ENCODE data around the gene SLC49A3.

DNA sequence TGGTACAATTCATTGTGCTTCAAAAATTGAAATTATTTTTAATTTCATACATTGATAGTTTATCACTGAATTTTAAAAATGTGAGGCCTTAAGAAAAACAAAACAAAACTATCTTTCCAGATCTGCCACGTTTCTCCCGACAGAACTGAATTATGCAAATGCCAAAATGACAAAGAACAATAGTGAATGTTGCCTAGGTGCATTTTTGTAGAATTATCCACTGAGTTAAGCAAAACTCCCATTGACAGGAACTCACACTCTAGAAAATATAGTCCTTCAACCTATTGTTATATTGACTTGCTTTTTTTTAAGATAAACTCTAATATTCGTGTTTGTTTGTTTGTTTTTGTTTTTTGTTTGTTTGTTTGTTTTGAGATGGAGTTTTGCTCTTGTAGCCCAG lies 23.1 kb upstream of the SLC49A3 start:
- TF ChIP-seq, protein P1, sequence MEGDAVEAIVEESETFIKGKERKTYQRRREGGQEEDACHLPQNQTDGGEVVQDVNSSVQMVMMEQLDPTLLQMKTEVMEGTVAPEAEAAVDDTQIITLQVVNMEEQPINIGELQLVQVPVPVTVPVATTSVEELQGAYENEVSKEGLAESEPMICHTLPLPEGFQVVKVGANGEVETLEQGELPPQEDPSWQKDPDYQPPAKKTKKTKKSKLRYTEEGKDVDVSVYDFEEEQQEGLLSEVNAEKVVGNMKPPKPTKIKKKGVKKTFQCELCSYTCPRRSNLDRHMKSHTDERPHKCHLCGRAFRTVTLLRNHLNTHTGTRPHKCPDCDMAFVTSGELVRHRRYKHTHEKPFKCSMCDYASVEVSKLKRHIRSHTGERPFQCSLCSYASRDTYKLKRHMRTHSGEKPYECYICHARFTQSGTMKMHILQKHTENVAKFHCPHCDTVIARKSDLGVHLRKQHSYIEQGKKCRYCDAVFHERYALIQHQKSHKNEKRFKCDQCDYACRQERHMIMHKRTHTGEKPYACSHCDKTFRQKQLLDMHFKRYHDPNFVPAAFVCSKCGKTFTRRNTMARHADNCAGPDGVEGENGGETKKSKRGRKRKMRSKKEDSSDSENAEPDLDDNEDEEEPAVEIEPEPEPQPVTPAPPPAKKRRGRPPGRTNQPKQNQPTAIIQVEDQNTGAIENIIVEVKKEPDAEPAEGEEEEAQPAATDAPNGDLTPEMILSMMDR (IDR thresholded peaks at IDR 0.05; ENCODE audit: poor library complexity), result no peak
- TF ChIP-seq EZH2 (IDR thresholded peaks at IDR 0.05; ENCODE audit: borderline replicate concordance), result no peak
- TF ChIP-seq EZH2phosphoT487 (IDR thresholded peaks at IDR 0.05; ENCODE audit: low read depth, severe bottlenecking, unreplicated experiment), result no peak
